GM19240 (cell line): ENCODE results near the gene OGFR.

Experiments
- DNase-seq: peaks from one replicate; pipeline ENCODE4 v3.0.0; 2011; ENCODE audit warnings: low spot score; ENCODE audit not compliant: insufficient read length

Gene OGFR

DNA sequence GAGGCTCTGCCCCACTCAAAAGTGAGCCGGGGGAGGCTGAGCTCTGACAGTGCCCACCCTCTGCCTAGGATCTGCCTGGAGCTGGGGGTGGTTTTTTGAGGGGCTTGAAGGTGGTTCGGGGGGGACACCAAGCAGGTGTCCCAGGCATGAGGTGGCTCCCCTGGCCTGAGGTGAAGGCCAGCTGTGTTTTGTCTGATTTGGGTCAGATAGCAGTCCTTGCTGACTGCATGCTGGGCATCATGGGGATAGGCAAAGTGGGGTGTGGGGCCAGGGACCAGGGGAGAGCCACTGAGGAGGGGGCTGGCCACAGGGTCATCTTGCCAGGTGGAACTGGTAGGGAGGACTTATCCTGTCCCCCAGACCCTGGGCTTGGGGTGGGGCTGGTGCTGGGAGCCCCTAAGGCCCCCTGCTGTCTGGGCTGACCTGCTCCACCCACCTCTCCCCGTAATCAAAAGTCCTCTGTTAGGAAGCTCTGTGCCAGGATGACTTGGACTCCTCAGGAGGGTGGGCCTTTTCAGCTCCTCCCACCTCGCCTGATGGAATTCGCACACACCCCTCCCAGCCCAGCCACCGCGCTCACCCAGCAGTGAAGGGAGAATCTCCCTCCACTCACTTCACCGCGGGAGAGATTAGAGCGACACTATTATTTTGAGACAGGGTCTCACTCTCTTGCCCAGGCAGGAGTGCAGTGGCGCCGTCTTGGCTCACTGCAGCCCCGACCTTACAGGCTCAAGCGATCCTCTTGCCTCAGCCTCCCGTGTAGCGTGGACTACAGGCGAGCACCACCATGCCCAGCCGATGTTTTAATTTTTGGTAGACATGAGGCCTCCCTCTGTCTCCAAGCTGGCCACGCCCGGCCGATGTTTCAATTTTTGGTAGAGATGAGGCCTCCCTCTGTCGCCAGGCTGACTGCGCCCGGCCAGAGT, 10.7 kb downstream of the OGFR start:
- DNase-seq, result no peak

DNA sequence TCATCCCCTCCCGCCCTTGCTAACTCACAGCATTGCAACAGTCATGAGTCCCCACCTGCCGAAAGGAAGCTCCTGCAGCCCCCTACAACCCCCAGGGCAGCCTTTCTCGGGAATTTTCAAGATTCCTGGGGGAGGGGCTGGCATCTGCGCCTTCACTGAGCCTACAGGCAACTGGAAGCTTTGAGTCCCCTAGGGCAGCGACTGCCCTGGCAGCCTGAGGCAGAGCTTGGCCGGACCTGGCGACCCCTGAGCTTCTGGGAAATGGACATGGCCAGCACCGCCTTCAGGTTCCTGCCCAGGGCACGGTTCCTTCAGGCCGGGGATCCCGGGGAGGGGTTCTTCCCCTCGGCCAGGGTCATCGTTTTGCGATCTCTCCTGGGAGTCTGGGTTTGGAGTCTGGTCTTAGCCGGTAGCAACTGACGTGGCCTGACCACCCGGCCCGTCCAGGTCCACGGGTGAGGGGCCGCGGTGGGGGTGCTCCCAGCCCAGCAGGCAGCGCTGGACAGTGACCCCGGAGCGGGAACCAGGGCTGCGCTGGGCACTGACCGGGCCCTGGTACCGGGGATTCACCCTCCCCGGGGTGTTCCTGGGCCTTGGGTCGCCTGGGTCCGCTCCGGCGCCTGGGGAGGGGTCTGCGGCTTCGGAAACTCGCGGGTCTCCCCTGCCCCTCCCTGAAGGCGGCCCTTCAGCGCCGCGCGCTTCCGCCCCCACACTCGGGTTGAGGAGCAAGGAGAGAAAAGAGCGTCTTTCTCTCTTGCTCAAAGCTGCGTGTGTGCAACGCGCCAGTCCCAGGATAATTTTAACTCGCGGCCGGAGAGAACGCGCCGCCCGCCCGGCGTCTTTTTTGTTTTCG, 11.6 kb downstream of the OGFR start:
- DNase-seq, result no peak

DNA sequence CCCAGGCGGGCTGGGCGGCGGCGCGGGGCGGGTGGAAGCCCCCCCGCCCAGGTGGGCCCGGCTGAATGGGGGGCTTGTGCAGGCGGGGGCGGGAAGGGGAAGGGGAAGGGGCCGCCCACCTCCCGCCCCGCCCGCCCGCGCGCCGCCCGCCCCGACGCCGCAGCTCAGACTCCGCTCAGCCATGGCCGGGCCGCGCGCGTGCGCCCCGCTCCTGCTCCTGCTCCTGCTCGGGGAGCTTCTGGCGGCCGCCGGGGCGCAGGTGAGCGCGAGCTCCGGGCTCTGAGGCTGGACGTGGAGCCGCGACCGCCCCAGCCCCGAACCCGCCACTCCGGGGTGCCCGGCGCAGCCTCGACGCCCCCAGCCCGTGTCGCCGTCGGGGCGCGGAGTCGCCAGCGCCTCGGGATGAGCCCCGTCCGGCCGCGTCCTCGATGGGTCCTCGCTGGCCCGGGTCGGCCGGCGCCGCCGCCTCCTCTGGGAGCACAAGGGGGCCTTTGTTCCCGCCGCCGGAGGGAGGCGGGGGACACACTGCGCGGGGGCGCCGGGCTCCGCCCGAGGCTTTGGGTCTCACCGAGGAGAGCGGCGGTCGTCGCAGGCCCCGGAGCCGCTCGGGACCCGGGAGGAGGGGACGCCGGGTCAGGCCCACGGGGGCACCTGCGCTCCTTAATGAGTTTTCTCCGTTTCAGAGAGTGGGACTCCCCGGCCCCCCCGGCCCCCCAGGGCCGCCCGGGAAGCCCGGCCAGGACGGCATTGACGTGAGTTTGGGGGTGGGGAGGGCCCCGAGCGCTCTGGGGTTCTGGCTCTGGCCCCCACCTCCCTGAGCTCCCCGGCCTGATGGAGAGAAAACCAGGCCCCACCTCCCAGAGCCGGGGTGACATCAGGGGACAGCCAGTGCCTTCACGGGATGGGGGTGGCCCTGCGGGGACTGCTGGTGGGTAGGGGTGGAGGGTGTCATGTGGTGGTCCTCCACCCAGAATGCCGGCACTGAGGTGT, 12.5 kb downstream of the OGFR start, which contains the start of gene COL9A3:
Gene COL9A3 (plus strand): TSS at position 167 of the 990 bp plus-strand sequence. CDS start 15 bp downstream, at position 182.
- no peak for DNase-seq

DNA sequence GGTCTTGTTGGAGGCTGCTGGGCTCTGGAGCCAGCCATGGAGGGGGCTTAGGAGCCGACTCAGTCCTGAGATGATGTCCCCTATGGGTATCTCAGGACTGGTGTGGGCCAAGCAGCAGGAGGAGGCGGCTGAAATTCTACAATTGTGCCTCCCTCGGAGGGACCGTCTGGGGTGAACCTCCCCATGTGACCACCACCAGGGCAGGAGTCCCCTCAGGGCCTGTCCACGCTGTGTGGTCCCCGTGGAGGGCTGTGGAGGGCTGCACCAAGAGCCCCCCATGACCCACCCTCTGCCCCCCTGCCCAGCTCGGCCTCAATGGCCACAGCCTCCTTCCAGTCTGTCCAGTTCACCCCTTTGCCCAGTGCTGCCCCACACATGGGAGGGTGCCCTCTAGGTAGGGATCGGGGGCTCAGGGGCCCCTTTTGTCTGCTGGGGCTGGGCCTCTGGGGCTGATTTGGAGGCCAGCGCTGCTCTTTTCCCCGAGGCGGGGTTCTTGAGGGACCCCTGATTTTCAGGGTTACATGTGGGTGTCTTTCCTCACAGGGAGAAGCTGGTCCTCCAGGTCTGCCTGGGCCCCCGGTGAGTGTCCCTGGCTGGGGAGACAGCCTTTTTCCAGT, 13.4 kb downstream of the OGFR start:
- DNase-seq, result no peak

DNA sequence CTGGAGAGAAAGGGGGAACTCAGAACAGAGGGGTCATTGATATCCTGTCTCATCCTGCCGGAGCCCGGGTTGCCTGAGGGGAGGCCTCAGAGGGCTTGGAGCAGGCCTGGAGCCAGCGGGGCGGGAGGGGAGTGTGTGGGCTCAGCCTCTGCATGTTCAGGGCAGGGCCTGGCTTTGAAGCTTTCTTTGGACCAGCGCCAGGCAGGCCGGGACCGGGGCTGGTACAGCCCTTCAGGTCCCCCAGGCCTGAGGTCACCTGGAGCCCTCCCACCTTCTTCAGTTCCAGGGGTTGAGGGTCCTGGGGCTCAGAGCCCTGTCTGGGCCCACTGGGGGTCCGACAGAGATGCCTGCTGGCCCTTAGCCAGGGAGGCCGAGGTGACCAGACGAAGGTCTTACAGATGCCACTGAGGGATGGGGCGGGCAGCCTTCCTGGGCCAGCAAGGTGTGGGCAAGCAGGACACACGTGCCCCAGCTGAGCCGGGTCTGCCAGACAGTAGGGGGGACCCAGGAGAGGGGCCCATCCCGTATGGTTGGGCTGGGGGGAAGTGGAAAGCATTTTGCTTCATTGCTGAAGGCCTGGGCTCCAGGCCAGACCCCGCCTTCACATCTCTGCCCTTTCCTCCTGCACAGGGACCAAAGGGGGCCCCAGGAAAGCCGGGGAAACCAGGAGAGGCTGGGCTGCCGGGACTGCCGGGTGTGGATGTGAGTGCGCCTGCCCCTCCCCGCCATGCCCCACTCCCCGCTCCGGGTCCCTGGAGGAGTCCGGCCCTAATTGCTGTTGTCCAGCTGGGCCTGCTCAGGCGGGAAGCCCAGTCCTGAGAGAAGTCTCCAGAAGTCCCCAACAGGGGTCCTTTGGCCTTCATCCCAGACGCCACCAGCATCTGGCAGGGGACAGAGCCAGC, 14.2 kb downstream of the OGFR start:
- no peak for DNase-seq

DNA sequence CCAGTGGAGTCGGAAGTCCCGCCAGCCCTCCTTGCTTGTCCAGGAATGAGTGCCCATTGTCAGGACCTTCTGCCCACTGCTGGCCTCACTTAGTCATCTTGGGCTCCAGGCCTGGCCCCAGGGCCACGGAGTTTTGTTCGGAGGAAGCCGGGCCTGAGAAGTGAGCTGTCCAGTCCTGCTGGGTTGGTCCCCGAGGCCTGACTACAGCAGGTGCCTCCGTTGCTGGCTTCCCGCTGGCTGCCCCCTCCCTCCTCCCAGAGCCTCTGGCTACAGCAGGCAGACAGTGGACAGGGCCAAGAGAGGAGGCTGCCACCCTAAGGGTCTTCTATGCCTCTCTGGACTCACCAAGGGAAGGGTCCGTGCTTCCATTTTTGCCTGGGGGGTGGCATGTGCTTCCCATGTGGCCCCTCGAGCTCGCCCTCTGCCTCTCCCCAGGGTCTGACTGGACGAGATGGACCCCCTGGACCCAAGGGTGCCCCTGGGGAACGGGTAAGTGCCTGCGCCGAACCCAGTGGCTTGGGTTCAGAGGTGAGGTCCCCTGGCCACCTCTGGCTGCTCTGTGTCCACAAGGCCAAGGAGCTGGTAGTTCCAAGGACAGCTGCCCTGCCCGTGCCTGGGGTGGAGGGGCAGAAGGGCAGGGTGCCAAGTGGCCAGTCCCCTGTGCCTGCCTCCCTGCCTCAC, 15.0 kb downstream of the OGFR start:
- no peak for DNase-seq

DNA sequence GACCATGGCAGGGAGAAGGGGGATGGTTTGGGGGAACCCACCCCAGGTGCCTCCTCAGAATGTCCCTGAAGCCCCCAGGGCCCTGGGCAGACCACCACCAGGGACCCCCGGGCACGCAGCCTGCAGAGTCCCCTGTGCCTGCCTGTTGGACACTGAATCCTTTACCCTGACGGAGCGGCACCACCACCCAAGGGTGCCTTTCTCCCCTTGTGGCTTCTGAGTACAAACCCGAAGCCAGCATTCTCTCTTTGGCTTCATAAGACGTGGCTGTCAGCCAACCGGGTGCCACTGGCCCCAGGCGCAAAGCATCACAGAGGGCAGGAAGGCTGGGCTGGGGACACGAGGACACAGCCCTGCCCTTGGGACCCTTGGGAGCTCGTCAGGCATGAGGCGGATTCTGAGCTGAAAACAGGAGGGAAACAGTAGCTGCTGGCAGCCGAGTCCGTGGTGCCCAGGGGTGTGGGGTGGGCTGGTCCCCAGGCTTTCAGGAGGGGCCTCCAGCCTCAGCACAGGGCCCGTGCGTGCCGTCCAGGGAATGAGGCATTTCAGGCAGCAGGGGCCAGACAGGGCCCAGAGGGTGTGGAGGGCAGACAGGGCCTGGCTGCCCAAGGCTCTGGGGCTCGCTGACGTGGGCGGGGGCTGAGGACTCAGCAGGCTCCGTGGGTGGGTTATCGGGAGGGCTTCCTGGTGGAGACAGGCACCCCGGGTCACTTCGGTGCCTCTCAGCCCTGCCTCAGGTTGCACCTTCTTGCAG, 15.8 kb downstream of the OGFR start:
- no peak for DNase-seq

DNA sequence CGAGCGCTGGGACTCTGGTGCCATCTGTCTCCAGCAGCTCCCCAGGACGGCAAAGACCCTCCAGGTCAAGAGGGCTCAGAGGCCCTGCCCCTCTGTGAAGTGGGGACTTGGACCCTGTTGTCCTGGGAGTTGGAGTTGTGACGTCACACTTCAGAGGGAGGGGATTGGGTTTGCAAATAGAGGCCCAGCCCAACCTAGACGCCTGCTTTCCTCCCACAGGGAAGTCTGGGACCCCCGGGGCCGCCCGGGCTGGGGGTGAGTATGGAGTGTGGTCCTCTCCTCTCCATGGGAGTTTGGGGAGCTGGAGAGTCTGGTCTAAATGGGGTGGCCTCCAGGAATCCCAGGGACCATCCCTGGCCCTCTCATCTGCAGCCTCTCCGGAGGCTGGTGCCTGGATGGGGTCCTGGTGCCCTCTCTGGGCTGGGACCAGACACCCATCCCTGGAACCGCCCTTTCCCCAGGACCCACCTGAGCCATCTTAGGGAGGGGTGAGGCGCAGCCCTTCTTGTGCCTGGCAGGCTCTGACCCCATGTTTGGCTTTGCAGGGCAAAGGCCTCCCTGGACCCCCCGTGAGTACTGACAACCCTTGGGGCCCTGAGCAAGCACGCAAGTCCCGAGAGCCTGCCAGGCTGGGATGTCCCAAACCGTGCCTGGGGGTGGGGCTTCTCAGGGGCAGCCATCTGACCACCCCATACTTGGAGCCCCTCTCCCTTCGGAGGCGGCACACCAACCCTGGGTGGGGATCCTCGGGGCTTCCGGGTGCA, 16.5 kb downstream of the OGFR start:
- no peak for DNase-seq

DNA sequence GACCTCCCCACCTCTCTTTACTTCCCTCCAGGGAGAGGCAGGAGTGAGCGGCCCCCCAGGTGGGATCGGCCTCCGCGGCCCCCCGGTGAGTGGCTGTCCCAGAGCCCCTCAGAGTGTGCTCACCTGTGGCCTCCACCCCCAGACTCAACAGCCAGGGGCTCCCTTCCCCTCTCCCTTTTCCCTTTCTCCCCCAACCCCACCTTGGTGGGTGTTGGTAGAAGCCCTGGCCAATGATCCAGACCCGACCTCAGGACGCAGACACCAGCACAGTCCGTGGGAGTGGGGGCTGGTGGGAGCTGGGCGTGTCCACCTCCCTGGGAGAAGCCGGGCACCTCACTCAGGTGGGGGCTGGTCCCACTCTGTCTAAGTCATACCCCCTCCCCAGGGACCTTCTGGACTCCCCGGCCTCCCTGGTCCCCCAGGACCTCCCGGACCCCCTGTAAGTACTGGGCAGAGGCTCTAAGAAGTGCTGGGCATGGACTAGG, 17.1 kb downstream of the OGFR start:
- no peak for DNase-seq

DNA sequence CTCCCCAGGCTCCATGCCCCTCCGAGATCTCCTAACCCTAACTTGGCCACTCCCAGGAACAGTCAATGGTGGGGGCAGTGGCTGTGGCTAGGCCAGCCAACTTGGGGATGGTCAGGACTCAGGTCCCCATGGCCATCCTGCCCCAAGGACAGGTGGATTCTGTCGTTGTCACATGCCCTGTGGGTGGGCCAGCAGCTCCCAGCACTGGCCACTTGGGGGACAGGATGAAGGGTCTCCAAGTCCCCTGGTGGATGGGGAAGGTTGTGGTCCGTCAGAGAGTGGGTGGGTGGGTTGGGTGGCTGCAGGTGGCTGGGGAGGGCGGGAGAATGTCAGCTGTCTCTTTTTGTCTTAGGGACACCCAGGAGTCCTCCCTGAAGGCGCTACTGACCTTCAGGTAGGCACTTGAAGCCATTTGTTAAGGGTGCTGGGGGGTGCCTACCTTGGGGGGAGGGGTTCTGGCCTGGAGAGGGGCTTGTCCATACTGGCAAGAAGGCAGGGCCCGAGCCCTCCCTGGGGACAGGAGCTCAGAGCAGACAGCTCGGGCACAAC, 17.7 kb downstream of the OGFR start:
- DNase-seq, result no peak

DNA sequence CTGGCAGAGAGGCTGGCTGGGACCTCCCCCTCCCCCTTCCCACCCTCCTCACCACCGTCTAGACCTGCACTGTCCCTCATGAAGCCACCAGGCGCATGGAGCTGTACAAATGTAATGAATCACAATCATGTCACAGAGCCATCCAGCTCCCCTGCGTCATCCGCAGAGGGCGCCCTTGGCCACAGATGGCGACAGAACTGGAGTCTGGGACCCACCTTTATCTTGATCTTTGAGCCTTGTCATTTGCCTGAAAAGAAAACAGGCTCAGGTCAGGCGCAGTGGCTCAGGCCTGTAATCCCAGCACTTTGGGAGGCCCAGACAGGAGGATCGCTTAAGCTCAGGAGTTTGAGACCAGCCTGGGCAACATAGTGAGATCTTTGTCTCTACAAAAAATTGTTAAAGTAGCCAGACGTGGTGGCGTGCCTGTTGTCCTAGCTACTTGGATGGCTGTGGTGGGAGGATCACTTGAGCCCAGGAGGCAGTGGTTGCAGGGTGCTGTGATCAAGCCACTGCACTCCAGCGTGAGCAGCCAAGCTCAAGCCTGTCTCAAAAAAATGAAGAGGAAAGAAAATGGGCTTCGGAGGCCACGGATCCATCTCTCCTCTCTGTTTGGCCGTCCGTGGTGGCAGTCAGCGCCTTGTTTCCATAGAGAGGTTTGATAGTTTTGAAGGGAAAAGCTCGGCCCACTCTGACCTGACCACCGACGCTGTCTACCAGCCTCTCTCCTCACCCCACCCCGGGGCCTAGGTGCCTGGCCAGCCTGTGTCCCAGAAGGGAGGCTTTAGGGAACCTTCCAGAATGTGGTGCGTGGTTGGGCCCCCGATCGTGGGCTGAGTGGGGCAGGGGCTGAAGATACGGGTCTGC, 18.4 kb downstream of the OGFR start:
- peak; percentile 76 for DNase-seq

DNA sequence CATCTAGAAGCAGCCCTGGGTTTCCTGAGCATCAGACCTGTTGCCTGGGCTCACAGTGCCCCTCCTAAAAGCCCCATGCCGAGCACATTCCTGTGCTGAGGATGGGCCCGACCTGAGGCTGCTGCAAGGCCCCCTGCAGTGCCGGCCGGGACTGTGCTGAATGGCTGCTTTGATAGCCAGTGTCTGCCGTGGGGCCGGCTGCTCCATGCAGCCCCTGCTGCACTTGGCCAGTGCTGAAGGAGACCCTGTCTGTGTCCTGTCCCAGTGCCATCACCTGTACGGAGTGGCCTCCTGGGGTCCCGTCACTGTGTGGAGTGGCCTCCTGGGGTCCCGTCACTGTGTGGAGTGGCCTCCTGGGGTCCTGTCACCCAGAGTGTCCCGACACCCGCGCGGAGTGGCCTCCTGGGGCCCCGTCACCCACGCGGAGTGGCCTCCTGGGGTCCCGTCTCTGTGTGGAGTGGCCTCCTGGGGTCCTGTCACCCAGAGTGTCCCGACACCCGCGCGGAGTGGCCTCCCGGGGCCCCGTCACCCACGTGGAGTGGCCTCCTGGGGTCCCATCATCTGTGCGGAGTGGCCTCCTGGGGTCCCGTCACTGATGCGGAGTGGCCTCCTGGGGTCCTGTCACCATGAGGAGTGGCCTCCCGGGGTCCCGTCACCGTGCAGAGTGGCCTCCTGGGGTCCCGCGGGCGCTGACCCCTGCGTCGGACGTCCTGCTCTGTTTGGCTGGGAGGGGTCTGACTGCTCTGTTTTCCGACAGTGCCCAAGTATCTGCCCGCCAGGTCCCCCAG, 19.2 kb downstream of the OGFR start:
- DNase-seq, result no peak

DNA sequence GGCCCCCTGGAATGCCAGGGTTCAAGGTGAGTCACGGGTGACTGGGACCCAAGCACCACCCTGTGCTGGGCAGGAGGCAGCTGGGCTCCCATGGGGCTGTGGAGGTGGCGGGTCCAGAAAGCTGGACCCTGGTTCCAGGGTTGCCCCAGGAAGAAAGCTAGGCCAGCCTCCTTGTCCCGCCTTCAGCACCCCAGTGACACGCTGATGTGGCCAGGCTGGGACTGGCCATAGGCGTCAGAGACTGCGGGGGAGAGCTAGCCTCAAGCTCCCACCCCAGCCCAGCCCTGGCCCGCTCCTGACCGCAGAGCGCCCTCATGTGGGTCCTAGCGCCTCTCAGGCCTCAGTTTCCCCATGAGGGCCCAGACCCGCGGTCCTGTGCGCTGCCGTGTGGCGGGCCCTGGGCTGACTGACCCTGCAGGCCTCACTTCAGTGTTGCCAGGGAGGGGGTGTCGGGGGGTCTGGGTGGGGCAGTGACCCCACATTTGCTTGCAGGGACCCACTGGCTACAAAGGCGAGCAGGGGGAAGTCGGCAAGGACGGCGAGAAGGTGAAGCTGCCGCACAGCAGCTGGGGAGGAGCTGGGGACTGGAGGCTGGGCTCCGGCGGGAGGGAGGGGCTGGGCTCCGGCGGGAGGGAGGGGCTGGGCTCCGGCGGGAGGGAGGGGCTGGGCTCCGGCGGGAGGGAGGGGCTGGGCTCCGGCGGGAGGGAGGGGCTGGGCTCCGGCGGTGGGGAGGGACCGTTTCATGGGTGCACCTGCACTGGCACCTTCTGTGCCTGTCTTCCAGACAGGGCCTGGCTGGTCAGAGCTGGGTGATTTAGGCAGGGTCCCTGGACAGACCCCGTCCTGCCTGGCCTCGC, 20.1 kb downstream of the OGFR start:
- peak; percentile 81 for DNase-seq

DNA sequence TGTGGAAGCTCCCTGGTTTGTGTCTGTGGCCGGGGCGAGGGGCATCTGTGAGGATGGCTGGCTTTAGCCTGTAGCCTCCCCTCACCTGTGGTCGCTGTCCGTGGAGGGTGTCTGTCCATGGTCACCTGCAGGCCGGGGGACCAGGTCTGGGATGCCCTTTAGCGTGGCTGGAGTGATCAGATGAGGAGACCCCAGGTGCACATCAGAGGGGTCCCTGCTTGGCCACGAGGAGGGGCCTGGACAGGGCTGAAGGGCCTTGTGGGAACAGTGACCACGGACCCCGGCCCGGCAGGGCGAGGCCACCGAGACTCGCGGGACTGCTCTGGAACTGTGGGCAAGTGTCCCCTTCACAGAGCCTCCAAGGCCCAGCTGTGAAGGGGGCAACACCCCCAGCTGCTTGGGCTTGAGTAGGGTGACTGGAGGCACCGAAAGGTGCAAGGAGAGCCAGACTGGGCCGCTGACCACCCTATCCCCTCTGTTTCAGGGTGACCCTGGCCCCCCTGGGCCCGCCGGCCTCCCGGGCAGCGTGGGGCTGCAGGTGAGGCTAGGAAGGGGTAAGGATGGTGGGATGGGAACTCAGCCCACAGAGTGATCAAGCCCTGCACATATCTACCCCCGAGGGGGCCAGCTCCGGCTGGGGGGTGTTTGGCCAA, 20.8 kb downstream of the OGFR start:
- DNase-seq, result no peak
